CD4-positive, alpha-beta T cell treated with Interleukin-17A for 4 hours (primary cell): ENCODE data around the gene UBASH3B.
A peak's percentile ranks its signal among the peaks of the same experiment; 100 is the strongest.

Source experiments
- DNase-seq: peaks from one replicate; pipeline ENCODE4 v3.0.0-alpha.2; 2020; ENCODE audit warnings: mixed read lengths

Gene UBASH3B

DNA sequence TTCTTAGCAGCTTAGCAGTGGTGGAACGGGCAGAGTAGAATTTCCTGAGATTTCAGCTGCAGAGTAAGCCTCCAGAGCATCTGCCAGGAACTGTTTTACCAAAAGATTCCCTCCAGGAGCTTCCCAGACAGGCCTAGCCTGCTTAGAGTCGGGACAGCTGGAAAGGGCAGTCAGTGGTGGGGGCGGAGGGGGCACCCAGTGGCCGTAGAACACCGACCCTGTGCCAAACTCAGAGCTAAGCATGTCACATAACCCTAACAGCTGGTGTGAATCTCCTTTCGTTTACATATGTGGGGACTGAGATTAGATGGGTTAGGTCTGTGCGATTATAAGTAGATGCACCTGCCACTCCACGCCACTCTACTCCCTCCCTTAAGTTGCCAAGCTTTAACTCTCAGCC lies 102.8 kb downstream of the UBASH3B start:
- no peak for DNase-seq

DNA sequence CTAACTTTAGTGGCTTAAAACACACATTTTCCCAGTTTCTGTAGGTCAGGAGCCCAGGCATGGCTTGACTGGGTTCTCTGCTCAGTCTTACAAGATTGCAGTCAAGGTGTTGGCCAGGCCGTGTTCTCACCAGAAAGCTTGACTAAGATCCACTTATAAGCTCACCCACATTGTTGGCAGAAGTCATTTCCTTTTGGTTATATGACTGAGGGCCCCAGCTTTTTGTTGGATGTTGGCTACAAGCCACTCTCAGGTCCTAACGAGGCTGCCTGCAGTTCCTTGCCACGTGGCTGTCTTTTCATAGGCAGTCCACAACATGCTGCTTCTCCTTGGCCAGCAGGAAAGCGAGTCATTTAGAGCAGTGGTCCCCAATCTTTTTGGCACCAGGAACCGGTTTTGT lies 103.5 kb downstream of the UBASH3B start:
- no peak for DNase-seq

DNA sequence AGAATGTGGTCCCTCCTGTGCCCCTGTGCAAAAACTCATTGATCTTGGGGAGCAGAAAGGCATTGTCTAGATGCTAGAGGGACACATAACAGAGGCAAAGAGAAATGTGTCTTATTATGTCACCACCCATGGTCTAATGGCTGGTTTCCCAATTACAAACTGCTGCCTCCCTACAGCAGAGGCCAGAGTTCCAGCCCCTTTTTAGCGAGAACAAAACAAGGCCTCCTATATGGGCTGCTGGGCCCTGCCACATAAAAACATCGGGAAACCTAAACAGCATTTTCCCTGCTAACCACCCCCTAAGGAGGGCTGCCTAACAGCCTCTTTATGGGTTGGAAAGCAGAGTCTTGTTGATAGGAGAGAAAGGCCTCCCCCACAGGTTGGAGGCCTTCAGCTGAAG lies 107.6 kb downstream of the UBASH3B start:
- no peak for DNase-seq

DNA sequence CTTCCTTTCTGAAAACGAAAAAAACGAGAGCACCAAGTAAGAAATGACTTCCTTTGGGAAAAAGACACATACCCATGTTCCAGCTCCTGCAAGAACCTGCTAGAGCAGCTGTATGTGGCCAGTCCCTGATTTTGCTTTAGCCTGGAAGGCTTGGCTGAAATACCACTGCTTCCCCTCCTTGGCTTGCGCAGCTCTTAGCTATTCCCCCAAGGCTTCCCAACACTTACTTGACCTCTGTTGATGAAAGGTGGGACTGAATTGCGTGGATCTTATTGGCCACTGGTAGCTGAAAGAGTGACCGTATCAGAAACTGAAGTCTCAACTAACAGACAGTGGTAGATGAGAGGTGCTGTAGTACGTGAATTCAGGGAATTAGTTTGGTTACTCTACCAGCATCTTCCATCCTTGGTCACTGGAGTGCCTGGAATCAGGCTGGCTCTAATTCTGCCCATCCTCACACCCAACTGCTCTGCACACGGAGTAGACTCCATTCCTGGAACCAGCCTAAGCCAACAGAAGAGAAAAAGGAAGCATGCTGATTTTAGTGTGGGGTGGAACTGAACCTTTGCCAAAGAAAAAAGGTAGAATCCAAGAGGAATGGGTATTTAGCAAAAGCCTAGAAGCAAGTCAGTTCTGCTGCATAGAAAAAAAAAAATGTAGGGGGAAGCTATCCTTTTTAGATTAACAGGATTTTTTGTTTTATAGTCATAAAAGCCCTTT lies 109.0 kb downstream of the UBASH3B start:
- DNase-seq: no peak

DNA sequence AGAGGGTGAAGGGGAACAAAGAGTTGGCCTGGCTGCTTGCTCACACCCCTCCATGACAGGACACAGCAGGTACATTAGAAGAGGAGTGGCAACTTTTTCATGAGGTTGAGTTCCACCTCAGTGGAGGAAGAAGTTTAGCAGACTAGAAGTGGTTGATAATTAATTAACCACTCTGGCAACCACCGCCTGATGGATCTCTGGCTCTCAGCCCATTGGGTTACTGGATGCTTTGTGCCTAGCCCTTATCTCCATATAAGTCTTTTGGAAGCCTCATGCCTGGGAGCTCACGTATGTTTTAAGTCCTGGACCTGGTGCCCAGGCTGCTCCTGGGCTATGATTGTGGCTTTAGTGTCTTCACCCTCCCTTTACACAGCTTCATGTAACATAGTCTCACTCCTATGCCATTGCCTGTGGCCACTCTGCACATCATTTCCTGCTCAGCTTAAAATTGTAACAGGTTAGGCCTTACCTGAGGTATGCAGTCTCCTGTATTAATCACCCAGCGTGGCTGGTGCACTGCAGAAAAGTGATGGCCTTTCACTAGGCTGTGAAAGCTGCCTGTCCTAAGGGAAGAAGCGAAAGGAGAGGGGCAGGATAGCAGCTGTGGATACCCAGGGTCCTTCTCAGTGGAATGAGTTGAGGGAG lies 110.1 kb downstream of the UBASH3B start:
- no peak for DNase-seq

DNA sequence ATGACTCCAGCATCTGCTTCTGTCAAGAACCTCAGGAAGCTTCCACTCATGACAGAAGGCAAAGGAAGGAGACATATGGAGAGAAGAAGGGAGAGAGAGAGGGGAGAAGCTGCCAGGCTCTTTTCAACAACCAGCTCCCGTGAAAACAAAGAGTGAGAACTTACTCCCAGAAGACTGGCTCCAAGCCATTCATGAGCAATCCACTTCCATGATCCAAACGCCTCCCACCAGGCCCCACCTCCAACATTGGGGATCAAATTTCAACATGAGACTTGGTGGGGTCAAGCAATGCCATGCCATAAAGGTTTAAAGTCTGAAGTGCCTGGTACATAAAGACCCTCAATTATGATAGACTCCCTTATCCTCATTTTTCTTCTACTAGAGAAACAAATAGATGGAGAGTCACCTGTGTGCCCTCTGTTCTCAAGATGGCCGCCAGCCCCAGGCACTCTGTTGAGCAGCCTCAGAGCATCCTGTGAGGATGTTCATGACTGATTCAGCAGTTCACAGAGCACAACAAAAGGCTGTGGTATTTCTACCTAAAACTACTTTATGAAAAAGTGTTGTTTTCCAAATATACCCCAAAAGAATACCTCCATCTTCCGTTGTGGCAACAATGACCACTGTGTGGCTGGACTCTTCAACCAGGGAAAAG lies 113.7 kb downstream of the UBASH3B start:
- no peak for DNase-seq

DNA sequence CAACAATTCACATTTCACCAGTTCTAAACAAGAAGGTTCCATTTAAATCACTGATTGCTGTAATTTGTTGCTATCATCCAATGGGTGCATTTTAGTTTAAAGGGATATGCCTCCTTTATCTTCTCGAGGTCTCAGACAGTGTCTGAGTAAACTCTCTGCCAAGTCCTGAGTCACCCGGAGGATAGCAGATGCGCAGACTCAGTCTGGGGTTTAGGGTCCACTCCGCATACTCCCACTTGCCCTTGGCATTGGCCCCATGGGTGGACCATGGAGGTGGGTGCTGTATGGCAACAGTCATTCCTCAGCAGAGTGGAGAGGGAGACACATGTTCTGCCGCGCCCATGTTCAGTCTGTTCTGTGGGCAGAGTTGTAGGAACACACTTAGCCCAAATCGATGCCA lies 117.4 kb downstream of the UBASH3B start:
- DNase-seq: no peak

DNA sequence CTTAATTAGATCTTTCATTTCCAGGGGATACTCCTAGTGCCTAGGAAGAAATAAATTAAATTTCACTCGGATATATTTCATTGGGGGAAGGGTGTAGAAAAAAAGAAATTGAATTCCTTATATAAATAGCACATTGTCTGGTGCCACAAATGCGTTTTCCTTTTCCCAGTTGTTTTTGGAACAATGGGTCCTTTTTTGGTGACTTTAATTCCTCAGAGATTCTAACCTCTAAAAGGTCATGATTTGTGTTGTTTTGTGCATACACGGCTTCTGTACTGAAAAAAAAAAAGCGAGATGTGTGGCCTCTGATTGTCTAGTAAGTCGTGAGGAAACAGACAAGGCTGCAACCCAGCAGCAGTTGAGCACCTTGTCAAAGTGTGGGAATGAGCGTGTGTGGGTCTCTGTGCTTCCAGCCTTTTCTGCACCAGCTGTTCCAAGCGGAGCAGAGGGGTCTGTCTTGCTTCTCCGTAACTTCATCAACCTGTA lies 118.3 kb downstream of the UBASH3B start:
- DNase-seq: no peak

DNA sequence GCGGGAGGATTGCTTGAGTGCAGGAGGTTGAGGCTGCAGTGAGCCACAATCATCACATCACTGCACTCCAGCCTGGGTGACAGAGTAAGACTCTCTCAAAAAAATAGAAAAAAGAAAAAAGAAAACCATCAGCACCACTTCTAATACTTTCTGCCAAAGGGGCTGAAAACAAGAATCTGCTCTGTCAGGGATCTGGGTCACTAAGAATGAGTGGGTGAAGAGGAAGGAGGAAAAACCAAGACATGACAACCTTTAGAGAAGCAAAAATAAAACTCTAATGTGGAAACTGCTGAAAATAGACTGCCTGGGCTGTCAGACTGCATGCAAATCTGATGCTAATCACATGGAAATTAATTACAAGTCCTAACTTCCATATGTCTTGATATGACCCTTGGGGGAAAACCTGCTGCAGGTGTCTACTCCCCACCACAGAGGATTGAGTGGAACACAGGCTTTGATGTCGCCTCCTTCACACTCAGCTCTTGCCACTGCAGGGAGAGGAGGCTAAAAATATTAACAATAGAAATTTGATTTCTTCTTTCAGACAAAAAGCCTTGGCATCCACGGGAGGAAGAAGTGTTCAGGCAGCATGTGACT lies 120.3 kb downstream of the UBASH3B start:
- DNase-seq: no peak

DNA sequence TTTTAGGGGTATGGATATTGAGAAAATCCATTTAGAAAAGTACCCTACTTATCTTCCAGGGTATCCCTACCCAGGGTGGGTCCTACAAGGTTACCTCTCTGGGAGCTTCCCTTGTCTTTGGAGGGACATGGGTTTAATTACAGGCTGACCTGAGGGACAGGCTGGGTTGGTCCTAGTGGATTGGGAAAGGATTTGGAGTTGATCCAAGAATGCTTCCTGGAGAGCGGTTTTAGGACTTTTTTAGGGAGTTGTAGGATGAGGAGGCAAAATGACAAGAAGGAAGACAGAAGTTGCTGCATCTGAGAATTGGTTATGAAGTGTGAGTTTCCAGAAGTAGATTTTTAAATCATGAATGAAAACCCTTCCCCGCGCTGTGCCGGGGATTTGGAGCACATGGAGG lies 121.0 kb downstream of the UBASH3B start:
- no peak for DNase-seq

DNA sequence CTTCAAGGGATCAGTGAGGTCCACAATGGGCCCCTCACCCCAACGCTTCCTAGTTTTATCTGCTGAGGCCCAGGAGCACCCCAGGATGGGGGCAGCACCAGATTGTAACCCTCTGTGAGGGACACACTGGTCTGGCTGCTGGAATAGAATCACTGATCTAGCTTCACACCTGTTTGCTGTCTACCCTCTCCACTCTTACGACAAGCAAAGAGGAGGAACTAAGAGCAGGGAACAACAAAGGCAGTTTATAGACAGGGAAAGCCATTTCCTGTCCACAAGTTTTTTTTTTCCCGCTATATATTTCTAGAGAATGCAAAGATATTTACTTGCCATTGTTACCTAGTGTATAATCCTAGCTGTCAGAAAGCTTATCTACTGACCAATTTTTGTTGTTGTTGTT lies 121.8 kb downstream of the UBASH3B start:
- DNase-seq: no peak

DNA sequence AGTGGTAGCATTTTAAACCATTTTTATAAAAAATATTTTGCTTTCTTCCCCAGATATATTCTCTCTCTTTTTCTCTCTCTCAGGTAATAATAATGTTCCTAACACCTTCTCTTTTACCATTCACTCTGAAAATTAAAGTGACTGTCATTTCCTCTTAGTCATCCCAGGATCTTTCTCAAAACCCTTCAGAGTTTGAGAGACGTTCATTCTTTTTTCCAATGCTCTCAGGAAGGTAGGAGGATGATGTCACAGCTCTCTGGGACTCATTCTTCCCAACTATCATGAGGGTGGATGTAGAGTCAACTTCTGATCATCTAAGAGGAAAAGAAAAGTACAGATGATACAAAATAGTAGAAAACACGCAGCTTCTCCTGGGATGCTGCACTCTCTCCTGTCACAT lies 122.6 kb downstream of the UBASH3B start:
- DNase-seq: no peak

DNA sequence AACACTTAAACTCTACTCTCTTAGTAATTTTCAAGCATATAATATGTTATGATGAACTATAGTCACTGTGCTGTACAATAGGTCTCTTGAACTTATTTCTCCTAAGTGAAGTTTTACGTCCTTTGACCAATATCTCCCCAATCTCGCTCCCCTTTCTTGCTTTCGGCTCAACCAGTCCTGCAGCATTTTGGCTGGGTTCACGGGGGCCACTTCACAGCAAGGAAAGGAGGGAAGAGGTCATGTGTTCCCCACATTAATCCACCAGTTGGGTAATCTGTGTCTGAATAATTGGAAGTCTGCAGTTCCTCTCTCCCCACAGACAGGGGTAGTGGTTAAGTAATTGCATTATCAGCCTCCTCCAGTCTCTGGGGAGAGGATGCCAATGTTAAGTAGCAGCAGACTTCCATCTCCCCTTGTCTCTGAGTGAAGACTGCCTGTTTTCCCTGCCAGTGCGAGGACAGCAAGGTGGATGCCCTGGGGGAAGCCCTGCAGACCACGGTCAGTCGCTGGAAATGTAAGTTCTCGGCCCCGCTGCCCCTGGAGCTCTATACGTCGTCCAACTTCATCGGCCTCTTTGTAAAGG lies 123.6 kb downstream of the UBASH3B start:
- DNase-seq: no peak

DNA sequence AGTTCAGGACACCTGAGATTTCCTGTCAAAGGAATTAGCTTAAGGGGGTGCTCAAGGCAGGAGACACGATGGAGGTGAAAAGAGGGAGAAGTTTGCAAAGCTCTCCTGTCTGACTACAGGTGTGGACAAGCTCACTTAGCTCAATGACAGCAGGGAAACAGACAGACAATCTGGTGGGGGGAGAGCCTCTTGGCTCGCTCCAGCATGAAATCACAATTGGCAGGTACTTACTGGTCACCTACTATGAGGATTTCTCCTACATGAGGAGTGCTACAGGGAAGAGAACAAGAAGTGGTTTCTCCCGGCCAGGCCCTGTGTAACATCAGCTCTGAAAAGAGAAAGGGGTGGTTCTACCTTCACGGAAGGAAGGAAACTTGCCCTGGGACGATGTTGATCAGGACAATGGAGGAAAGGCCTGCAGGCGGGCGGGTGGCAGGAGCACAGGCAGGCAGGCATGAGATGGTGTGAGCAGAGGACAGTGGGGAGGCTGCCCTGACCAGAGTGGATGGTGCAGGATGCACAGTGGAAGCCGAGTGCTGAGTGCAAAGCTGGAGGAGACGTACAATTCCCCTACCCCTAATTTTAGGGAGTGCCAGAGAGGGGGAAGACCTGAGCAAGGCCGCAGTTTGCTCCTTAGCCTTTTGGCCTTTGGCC lies 124.9 kb downstream of the UBASH3B start:
- DNase-seq: no peak

DNA sequence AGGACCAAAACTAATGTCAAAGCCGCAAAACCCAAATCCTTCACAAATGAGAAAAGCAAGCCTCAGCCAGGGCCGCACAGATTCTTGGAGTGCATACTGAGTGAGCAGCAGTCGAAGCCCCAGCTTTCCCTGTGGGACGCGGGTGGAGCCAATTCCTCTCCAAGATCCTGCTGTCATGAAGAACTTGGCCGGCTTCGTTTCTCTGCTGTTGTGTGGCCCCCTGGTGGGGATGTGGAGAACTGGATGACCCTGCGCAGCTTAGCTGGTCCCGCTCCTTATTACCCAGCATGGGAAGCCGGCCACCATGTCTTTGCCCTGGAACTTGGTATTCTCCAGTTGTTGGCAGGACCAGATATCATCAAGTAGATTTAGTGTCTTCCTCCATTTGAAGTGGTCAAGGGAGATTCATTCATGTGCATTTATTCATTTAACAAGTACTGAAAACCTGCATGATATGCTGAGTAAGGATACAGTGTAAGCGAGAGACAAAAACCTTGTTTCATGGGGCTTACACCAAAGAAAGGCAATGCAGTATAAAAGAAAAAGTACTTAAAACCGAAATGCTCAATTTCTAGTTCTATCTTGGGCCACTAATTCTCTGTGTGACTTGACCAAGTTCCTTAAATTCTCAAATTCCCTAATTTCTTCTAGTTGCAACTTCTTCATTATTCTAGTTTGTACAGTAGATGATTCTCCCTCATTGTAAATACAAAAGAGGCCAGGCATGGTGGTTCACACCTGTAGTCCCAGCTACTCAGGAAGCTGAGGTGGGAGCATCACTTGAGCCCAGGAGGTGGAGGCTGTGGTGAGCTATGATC lies 126.1 kb downstream of the UBASH3B start:
- DNase-seq: peak; percentile 85

DNA sequence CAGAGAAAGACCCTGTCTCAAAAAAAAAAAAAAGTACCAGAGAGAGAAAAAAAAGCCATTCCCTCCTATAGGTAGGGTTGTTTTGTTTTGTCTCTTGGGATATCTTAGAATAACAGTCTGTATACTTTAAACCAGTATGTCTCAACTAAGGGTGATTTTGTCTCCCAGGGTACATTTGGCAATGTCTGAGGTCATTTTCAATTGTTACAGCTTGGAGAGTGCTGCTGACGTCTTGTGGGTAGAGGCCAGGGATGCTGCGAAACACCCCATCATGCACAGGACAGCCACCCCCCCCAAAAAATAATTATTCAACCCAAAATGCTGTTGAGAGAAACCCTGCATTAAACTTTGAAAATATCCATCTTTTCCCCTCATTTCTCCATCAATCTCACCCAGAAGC lies 126.7 kb downstream of the UBASH3B start:
- DNase-seq: no peak

DNA sequence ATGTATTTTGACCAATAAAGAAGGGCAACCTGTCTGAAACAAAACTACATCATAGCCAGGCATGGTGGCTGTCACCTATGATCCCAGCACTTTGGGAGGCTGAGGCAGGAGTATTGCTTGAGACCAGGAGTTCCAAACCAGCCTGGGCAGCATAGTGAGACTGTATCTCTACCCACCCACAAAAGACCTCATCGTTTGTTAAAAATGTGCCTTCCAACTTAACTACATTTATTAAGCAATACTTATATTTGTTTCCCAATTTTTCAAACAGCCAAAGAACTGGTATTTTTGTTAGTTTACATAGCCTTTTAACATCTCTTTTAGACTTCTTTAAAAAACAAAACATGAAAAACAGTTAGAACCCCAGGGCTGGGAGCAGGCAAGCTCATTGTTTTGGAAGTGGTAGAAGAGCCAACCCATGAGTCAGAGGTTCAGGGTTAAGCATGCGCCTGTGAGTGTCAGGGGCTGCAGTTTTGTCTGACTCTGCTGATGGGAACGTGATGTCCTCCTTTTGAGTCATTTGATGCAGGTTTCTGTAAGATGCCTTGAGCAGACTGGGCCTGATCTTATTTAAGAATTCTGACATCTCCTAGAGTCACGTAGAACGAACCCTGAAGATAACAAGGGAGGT lies 128.9 kb downstream of the UBASH3B start:
- DNase-seq: no peak

DNA sequence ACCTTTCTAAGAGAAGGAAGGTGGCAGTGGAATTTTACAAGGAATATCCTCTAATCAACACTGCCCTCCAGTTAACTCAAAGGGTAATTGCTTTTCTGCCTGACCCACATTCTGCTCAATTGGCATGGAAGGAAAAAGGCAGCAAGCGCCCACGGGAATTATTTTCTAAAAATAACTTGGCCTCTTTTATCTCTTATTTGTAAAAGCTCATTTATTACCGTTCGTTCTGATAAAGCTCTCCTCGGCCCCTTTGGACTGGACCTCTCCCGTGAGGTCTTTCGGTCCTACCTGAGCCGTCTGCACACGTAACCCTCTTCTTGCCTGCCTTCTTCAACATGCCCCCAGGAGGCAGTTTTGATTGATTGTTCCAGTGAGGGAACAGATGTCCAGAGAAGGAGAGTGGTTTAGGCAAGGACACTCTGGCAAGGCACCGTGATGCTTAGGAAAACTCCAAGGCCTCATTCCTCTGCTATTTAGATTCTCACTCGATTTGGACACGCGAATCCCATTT lies 129.6 kb downstream of the UBASH3B start:
- DNase-seq: no peak

DNA sequence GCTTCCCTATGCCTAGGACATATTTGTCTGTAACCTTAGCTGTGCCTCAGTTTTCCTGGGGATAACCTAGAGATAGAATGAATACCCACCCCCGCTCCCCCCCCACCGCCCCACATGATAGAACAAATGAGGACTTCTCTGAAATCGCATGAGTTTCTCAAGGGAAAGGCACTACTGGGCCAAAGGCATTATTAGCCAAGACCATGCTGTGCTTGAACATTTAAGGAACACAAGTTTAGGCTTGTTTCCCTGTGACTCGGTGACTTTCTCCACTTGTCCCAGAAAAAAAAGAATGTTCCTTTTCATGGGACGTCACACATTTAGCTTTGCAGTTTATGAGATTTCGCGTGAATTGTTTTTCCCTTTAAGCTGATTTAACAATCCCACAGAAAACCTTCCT lies 131.4 kb downstream of the UBASH3B start:
- no peak for DNase-seq

DNA sequence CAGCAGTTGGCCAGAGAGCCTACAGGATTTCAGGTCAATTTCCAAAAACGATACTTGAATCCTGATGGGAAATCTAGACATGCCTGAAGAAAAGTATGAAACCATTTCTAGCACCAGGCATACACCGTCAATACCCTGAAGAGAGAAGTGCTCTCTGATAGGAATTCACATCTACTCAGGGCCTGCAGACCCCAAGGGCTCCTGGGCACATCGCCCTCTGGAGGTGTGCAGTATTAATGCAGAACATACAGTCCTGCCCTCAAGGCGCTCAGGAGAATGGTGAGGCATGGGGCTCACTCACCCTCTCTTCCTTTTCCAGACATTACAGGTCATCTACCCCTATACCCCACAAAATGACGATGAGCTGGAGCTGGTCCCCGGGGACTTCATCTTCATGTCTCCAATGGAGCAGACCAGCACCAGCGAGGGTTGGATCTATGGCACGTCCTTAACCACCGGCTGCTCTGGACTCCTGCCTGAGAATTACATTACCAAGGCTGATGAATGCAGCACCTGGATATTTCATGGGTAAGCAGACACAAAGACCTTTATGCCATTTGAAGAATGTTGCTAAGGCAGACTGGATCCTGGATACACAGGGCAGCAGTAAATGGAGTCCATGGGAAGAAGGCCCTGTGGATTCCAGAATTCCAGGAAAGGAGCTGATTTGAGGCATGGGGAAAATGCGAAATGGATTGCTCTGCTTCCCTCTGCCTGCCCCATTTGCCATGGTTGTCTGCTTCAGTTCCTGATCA lies 133.4 kb downstream of the UBASH3B start:
- DNase-seq: no peak
